PC-3 (cell line): ENCODE data around the gene MAP3K20.

Source experiments
- CTCF ChIP-seq: fragments of 300-600 bp; sonication (generic); conservative IDR thresholded peaks from 2 replicates; pipeline ENCODE4 v1.5.1; 2017; ENCODE audit warnings: antibody characterized with exemption, low read depth, mild to moderate bottlenecking, low read length
- EZH2 ChIP-seq: fragments of 300-600 bp; sonication (generic); IDR thresholded peaks from one replicate; pipeline ENCODE4 v1.6.1; 2017; ENCODE audit warnings: antibody characterized with exemption, mild to moderate bottlenecking, low read length; ENCODE audit not compliant: unreplicated experiment
- EZH2phosphoT487 ChIP-seq: fragments of 300-600 bp; sonication (generic); IDR thresholded peaks from 2 replicates; pipeline ENCODE4 v1.6.1; 2018; ENCODE audit warnings: mild to moderate bottlenecking, antibody characterized with exemption, low read length, borderline replicate concordance

GRCh38 chr2:173138962-173139361 is 63.3 kb downstream of the MAP3K20 start:
- no peak for TF ChIP-seq CTCF
- TF ChIP-seq EZH2 = no peak
- no peak for TF ChIP-seq EZH2phosphoT487
